HG02610 (cell line): ENCODE data around the gene NAT9.

Experiments used
- ATAC-seq: cut with Tn5 transposase; IDR thresholded peaks from one replicate; pipeline ENCODE4 v1.9.1; 2021; ENCODE audit warnings: mild to moderate bottlenecking, moderate library complexity; ENCODE audit not compliant: unreplicated experiment

Gene NAT9

GRCh38 chr17:74776044-74776962 lies at the start of gene NAT9:
Gene NAT9 (minus strand): TSS chr17:74776345. CDS start chr17:74775698, 647 bp downstream.
- ATAC-seq, result peak; percentile 68

GRCh38 chr17:74824961-74825627 lies 48.9 kb upstream of the NAT9 start:
- no peak for ATAC-seq

- ATAC-seq, result no peak
Observed at GRCh38 chr17:74822939-74823367, 46.8 kb upstream of the NAT9 start.

- no peak for ATAC-seq
Observed at GRCh38 chr17:74822335-74822938, 46.3 kb upstream of the NAT9 start.

- no peak for ATAC-seq
Observed at GRCh38 chr17:74821655-74822334, 45.6 kb upstream of the NAT9 start.

GRCh38 chr17:74819801-74820436 lies 43.8 kb upstream of the NAT9 start:
- ATAC-seq, result no peak

GRCh38 chr17:74818291-74818938 lies 42.3 kb upstream of the NAT9 start:
- ATAC-seq, result no peak

- ATAC-seq, result no peak
Observed at GRCh38 chr17:74816905-74817620, 40.9 kb upstream of the NAT9 start.

- no peak for ATAC-seq
Observed at GRCh38 chr17:74815550-74816370, 39.6 kb upstream of the NAT9 start.

GRCh38 chr17:74815067-74815466 lies 38.9 kb upstream of the NAT9 start:
- ATAC-seq, result no peak

GRCh38 chr17:74814453-74814852 lies 38.3 kb upstream of the NAT9 start:
- no peak for ATAC-seq

- ATAC-seq, result no peak
Observed at GRCh38 chr17:74812109-74813009, 36.2 kb upstream of the NAT9 start.

GRCh38 chr17:74810699-74811485 lies 34.7 kb upstream of the NAT9 start:
- ATAC-seq, result no peak

- no peak for ATAC-seq
Observed at GRCh38 chr17:74808714-74809430, 32.7 kb upstream of the NAT9 start.

GRCh38 chr17:74807925-74808324 lies 31.8 kb upstream of the NAT9 start:
- no peak for ATAC-seq

- no peak for ATAC-seq
Observed at GRCh38 chr17:74807441-74807840, 31.3 kb upstream of the NAT9 start.
